ENCODE measurements around the gene SIAE. TPM values are rescaled to one million over a fixed set of nuclear protein-coding genes. Genes with fewer than 3 reads are reported as not detected.

Gene SIAE
- polyA plus RNA-seq, 3 donors = 6.7 to 8.9 (median 7.8) TPM

DNA sequence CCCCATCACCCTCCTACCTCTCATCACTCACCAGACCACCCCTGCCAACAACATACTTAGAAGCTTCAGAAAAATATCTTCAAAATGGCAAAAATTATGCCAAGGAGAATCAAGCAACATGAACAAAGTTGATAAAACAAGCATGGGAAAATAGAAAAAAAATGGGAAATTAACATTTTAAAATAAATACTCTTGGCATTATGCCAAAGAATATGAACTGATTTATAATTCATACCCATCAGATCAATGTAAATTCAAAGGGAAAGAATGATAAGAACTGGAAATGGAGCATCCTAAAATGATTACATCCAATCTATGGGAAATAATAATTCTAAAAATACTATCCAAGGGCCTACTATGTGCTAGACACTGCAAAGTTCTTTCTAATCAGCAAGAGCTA, 12.0 kb downstream of the SIAE start:
- intact Hi-C loops (cut with micrococcal nuclease) = loop anchor here in 1 of 2 donors (10.0 kb wide), 1 partner anchor 133 kb away; no protein-coding TSS in a partner anchor
- Mint-ChIP-seq H3K4me1 (no peaks in the 10 kb centered on the region), H3K27ac (no peak overlapping the region), H3K27me3 (ENCODE audit: low read depth in 3 of 3) (no peaks in the 10 kb centered on the region), H3K4me3 (no peak overlapping the region), H3K9me3 (no peaks in the 10 kb centered on the region), H3K36me3 (peaks cover 4 to 8% of the 10 kb centered on the region in 2 donors)
- Histone ChIP-seq H3K9me3 (replicated peaks in 1 of 2; ENCODE audit: control insufficient read depth in 1 of 2, insufficient read depth in 1 of 2, low read length in 2 of 2) (no peaks in the 10 kb centered on the region), H3K4me2 (replicated peaks; ENCODE audit: extremely low read depth, low read length, poor library complexity, severe bottlenecking) (no peak overlapping the region), H2AFZ (ENCODE audit: insufficient read depth, low read depth, low read length, poor library complexity, severe bottlenecking) (no peak overlapping the region), H3K4me1 (ENCODE audit: control insufficient read depth in 1 of 2, insufficient read depth in 2 of 2, low read length in 2 of 2) (no peaks in the 10 kb centered on the region), H3K27ac (ENCODE audit: low read depth in 1 of 2, low read length in 2 of 2) (no peak overlapping the region), H3K9ac (ENCODE audit: insufficient read depth, low read length, poor library complexity, severe bottlenecking) (no peak overlapping the region), H3K27me3 (ENCODE audit: control insufficient read depth in 2 of 2, insufficient read depth in 2 of 2, low read length in 2 of 2) (no peaks in the 10 kb centered on the region), H3K36me3 (replicated peaks in 1 of 2; ENCODE audit: control insufficient read depth in 1 of 2, insufficient read depth in 2 of 2, low read length in 2 of 2) (no peaks in the 10 kb centered on the region), H3K79me2 (ENCODE audit: insufficient read depth, low read length) (no peaks in the 10 kb centered on the region), H4K20me1 (ENCODE audit: insufficient read depth, low read length) (no peaks in the 10 kb centered on the region), H3K4me3 (replicated peaks in 1 of 3; ENCODE audit: low read depth in 2 of 3, low read length in 3 of 3) (no peak overlapping the region)
- no peak for DNase-seq
- TF ChIP-seq, protein P1, sequence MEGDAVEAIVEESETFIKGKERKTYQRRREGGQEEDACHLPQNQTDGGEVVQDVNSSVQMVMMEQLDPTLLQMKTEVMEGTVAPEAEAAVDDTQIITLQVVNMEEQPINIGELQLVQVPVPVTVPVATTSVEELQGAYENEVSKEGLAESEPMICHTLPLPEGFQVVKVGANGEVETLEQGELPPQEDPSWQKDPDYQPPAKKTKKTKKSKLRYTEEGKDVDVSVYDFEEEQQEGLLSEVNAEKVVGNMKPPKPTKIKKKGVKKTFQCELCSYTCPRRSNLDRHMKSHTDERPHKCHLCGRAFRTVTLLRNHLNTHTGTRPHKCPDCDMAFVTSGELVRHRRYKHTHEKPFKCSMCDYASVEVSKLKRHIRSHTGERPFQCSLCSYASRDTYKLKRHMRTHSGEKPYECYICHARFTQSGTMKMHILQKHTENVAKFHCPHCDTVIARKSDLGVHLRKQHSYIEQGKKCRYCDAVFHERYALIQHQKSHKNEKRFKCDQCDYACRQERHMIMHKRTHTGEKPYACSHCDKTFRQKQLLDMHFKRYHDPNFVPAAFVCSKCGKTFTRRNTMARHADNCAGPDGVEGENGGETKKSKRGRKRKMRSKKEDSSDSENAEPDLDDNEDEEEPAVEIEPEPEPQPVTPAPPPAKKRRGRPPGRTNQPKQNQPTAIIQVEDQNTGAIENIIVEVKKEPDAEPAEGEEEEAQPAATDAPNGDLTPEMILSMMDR (IDR thresholded peaks at IDR 0.05) = no peak

DNA sequence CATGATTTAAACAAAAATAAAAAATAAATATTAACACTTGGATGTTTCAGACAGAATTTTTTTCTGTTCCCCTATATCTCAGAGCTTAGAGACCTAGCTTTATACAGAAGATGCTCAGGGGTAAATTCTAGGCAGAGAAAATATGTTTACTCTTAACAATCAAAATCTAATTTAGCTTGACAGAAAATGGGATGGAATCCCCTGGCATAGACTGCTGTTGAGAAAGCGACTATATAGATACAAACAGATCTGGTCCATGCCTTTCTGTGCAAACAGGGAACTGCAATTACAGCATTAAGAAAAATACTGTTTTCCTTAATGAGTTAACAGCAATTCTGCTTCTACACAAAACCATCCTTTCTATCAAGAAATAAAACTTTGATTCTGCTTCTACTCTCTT, 14.6 kb downstream of the SIAE start:
- no peak overlapping the region for H3K27ac Mint-ChIP-seq
- no peak overlapping the region for H3K4me2 ChIP-seq (replicated peaks; ENCODE audit: extremely low read depth, low read length, poor library complexity, severe bottlenecking)
- no peaks in the 10 kb centered on the region for H4K20me1 ChIP-seq (ENCODE audit: insufficient read depth, low read length)
- intact Hi-C loops (cut with micrococcal nuclease) = no loop called here
- no peaks in the 10 kb centered on the region for H3K27me3 ChIP-seq (ENCODE audit: control insufficient read depth in 2 of 2, insufficient read depth in 2 of 2, low read length in 2 of 2)
- H3K4me3 ChIP-seq (replicated peaks in 1 of 3; ENCODE audit: low read depth in 2 of 3, low read length in 3 of 3) = no peak overlapping the region
- TF ChIP-seq, protein P1 (IDR thresholded peaks at IDR 0.05) = no peak
- H3K9me3 Mint-ChIP-seq = no peaks in the 10 kb centered on the region
- H3K36me3 ChIP-seq (replicated peaks in 1 of 2; ENCODE audit: control insufficient read depth in 1 of 2, insufficient read depth in 2 of 2, low read length in 2 of 2) = no peaks in the 10 kb centered on the region
- no peak for DNase-seq
- no peak overlapping the region for H2AFZ ChIP-seq (ENCODE audit: insufficient read depth, low read depth, low read length, poor library complexity, severe bottlenecking)
- H3K4me1 Mint-ChIP-seq = no peaks in the 10 kb centered on the region
- no peaks in the 10 kb centered on the region for H3K4me1 ChIP-seq (ENCODE audit: control insufficient read depth in 1 of 2, insufficient read depth in 2 of 2, low read length in 2 of 2)
- H3K27ac ChIP-seq (ENCODE audit: low read depth in 1 of 2, low read length in 2 of 2) = no peak overlapping the region
- no peak overlapping the region for H3K4me3 Mint-ChIP-seq
- no peaks in the 10 kb centered on the region for H3K36me3 Mint-ChIP-seq
- H3K27me3 Mint-ChIP-seq (ENCODE audit: low read depth in 3 of 3) = peaks cover 0 to 2% (median 0%) of the 10 kb centered on the region in 3 donors
- H3K9me3 ChIP-seq (replicated peaks in 1 of 2; ENCODE audit: control insufficient read depth in 1 of 2, insufficient read depth in 1 of 2, low read length in 2 of 2) = no peaks in the 10 kb centered on the region
- whole genome bisulfite sequencing (ENCODE audit: insufficient coverage) = 100% methylated on average over 1 of the region's 1 CpG
- H3K79me2 ChIP-seq (ENCODE audit: insufficient read depth, low read length) = no peaks in the 10 kb centered on the region
- H3K9ac ChIP-seq (ENCODE audit: insufficient read depth, low read length, poor library complexity, severe bottlenecking) = no peak overlapping the region

All from CD14-positive monocyte (primary cell).